Gastroesophageal sphincter (tissue), 4 donors: ENCODE measurements around the gene DOCK7. TPM values are rescaled to one million over a fixed set of nuclear protein-coding genes. Genes with fewer than 3 reads are reported as not detected.

Experiments used
- ATAC-seq: fragments of 150-250 bp; one replicate; pipeline ENCODE4 v1.9.1; 2016; ENCODE audit warnings: mild to moderate bottlenecking, moderate library complexity
- H3K27ac ChIP-seq, 4 donors: fragments of 200-600 bp; sonication (generic) in 3 of 4; 1 replicate in 3 of 4; 2 replicates in 1 of 4; pipeline ENCODE4 v1.5.1; 2016 to 2019
- H3K27me3 ChIP-seq: fragments of 200-600 bp; sonication (generic); one replicate; pipeline ENCODE4 v1.5.1; 2019
- H3K36me3 ChIP-seq, 2 donors: fragments of 200-600 bp; sonication (generic); one replicate each; pipeline ENCODE4 v1.5.1; 2019; ENCODE audit warnings: control low read depth in 1 of 2
- H3K4me1 ChIP-seq, 3 donors: fragments of 200-600 bp; sonication (generic); 1 replicate in 2 of 3; 2 replicates in 1 of 3; pipeline ENCODE4 v1.5.1; 2016 to 2019; ENCODE audit warnings: control low read depth in 2 of 3
- H3K4me3 ChIP-seq, 2 donors: fragments of 200-600 bp; sonication (generic); one replicate each; pipeline ENCODE4 v1.5.1; 2019; ENCODE audit warnings: mild to moderate bottlenecking in 1 of 2, moderate library complexity in 1 of 2
- H3K9me3 ChIP-seq, 3 donors: fragments of 200-600 bp; sonication (generic); one replicate each; pipeline ENCODE4 v1.5.1; 2017 to 2019; ENCODE audit warnings: control low read depth in 2 of 3
- CTCF ChIP-seq, 4 experiments: fragments of 200-600 bp in 2 of 4; fragments of 450-650 bp in 2 of 4; sonication (generic) in 1 of 4; IDR thresholded peaks; one replicate each; pipeline ENCODE4 v1.5.1; 2017 to 2019; ENCODE audit warnings: antibody characterized with exemption in 4 of 4, mild to moderate bottlenecking in 2 of 4, moderate library complexity in 2 of 4
- EP300 ChIP-seq: sonication (generic); formaldehyde crosslinking; IDR thresholded peaks from one replicate; pipeline ENCODE4 v1.6.1; 2017; ENCODE audit warnings: antibody characterized with exemption, mild to moderate bottlenecking
- POLR2A ChIP-seq, 2 donors: fragments of 450-650 bp; IDR thresholded peaks; one replicate each; pipeline ENCODE4 v1.6.1; 2017; ENCODE audit warnings: antibody characterized with exemption in 2 of 2, mild to moderate bottlenecking in 2 of 2, moderate library complexity in 1 of 2
- POLR2AphosphoS5 ChIP-seq: sonication (generic); formaldehyde crosslinking; IDR thresholded peaks from one replicate; pipeline ENCODE4 v1.6.1; 2017; ENCODE audit warnings: antibody characterized with exemption
- WGBS, 2 donors: methylation state at CpG; one replicate each; pipeline ENCODE4 v1.1.5; 2018; ENCODE audit warnings: low coverage in 1 of 2; 5-methylcytosine and 5-hydroxymethylcytosine counted together
- total RNA-seq, 4 donors: library from RNA; depleted of rRNA; stranded (reverse); fragments of >200 nt; gene quantifications; one replicate each; pipeline ENCODE4 v1.1.0, GENCODE V29; 2016

DOCK7 gene
- total RNA-seq, 4 donors from 2014 or later: 30.2 to 50.7 (median 36.2) TPM

- peaks cover under 1 to 40% of the 10 kb centered on the region in 2 donors for H3K36me3 ChIP-seq
- peaks cover 3 to 40% (median 17%) of the 10 kb centered on the region in 3 donors for H3K4me1 ChIP-seq
Observed at GRCh38 chr1:62439652-62440371, 248.4 kb downstream of the DOCK7 start.

DNA sequence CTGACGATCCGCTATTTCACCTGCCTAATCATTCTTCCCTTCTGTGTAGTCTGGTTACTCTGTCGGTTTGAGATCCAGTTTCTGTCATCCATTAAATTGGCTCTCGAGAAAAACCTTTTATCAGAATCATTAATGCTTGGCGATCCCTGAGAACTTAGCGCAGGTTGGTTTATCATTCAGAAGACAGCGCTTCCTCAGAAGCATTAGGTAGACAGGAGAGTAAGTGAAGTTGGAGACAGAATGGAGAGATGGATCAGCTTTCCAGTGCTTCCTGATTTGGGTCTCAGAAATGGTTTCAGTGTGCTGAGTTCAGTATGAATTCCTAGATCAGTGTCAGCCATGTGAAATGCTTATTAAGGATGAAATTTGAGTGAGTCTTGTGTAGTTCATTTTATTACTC lies 250.0 kb downstream of the DOCK7 start:
- Histone ChIP-seq H3K27ac (peak overlapping the region in 3 of 4 donors; percentile 92 to 99 (median 98)), H3K4me3 (peak overlapping the region; percentile 96 to 99), H3K27me3 (no peaks in the 10 kb centered on the region), H3K36me3 (peaks cover 0 to 25% of the 10 kb centered on the region in 2 donors), H3K4me1 (peaks cover 3 to 41% (median 17%) of the 10 kb centered on the region in 3 donors), H3K9me3 (no peaks in the 10 kb centered on the region)
- WGBS, 2 donors: 0 to 6% methylated on average over 4 to 7 of the region's 7 CpGs
- TF ChIP-seq EP300 (no peak), POLR2A (IDR thresholded peaks at IDR 0.05) (no peak), CTCF (IDR thresholded peaks at IDR 0.05) (no peak), POLR2AphosphoS5 (no peak)
- no peak for ATAC-seq

More at GRCh38 chr1:62439652-62440371, 248.4 kb downstream of the DOCK7 start:
- Histone ChIP-seq H3K9me3 (no peaks in the 10 kb centered on the region), H3K27me3 (no peaks in the 10 kb centered on the region), H3K27ac (no peak overlapping the region), H3K4me3 (no peak overlapping the region)
- TF ChIP-seq EP300 (no peak), POLR2AphosphoS5 (no peak), POLR2A (IDR thresholded peaks at IDR 0.05) (no peak), CTCF (IDR thresholded peaks at IDR 0.05) (no peak)
- 56 to 77% methylated on average over 4 of the region's 4 CpGs for WGBS, 2 donors
- no peak for ATAC-seq

DNA sequence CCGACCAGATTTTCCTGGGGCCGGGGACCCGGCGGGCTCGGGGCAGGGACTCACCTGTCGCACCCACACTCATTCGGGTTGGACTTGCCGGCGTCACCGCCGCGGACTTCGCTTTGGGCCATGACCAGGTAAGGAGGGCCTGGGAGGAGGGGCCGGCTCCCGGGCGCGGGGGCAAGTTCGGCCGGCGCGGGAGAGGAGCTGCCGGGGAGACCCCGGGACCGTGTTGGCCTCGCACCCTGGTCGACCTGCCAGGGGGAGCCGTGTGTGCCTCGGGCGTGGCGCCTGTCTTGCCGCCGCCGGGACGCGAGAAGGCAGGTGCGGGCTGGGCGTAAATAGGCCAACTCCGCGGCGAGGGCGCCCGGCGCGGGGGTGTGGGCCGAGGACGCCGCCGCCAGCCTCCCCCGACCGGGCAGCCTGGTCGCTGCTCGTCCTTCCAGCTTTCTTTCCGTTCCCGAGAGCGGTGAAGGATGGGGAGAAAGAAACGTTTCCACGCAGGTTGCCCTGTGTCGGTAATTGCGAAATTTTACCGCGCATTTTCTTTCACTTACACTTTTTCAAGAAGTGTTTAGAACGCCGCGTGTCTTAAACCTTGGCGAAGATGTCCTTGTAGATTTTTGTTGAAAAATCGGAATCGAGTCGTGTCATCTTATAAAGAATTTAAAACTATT lies 250.8 kb downstream of the DOCK7 start:
- Histone ChIP-seq H3K36me3 (peaks cover 0 to 17% of the 10 kb centered on the region in 2 donors), H3K27me3 (no peaks in the 10 kb centered on the region), H3K4me3 (peak overlapping the region; percentile 96 to 99), H3K9me3 (no peaks in the 10 kb centered on the region), H3K4me1 (peaks cover 3 to 41% (median 17%) of the 10 kb centered on the region in 3 donors), H3K27ac (peak overlapping the region; percentile 83 to 99 (median 95))
- TF ChIP-seq POLR2AphosphoS5: no peak
- TF ChIP-seq POLR2A (IDR thresholded peaks at IDR 0.05): no peak
- no peak for TF ChIP-seq EP300
- TF ChIP-seq CTCF (IDR thresholded peaks at IDR 0.05): no peak
- 0% methylated on average over 13 to 20 of the region's 68 CpGs for WGBS, 2 donors
- ATAC-seq: no peak

DNA sequence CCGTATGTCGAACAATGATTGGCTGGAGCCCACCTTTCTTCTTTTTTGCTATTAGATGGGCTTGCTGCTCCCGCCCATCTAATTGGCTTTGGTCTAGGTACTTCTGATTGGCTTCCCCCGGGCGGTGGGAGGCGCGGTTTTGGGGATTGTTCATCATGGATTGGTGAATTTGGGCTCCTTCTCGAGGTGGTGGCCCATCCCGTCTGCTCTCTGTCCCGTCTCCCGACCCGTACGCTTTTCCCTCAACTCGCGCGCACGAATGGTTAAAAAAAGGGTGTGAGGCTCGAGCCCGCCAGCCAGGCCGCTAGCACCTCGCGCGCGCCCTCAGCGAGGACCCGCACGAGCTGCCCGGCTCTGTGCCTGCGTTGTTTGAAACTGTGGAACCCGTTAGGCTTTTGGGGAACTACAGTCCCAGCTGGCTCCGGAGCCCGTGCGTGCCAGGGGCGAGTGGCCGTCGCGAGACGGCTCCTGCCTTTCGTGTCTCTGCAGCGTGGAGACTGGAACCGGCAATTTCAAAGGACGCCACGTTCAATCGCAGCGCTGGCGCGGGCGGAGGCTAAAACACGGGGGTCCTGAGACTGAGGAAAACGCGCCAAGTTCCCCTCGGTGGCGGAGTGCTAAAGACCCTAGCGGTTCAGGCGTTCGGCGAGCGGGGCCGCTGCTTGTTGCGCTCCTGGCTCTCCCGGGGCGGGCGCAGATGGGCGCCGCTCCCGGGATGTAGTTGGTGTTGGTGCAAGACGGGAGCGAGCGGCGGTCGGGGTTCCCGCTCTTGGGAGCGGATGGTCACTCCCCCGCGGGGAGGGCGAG lies 251.5 kb downstream of the DOCK7 start, which contains the start of gene USP1:
Gene USP1 (plus strand): TSS at position 584 of the 807 bp plus-strand sequence. CDS start 2,819 bp downstream, outside the sequence.
- H3K27ac ChIP-seq: peak within 1 kb of the TSS; percentile 83 to 99 (median 95)
- 0% methylated on average over 2 to 4 of the region's 76 CpGs for WGBS, 2 donors
- H3K4me3 ChIP-seq: peak within 1 kb of the TSS; percentile 96 to 99
- peaks cover 3 to 41% (median 17%) of the 10 kb centered on the region in 3 donors for H3K4me1 ChIP-seq
- H3K9me3 ChIP-seq: no peaks in the 10 kb centered on the region
- TF ChIP-seq POLR2AphosphoS5: peak; percentile 81
- TF ChIP-seq EP300: no peak
- TF ChIP-seq CTCF (IDR thresholded peaks at IDR 0.05): no peak
- TF ChIP-seq POLR2A (IDR thresholded peaks at IDR 0.05): peak in 1 of 2 donors; percentile 20
- peaks cover 0 to 10% of the 10 kb centered on the region in 2 donors for H3K36me3 ChIP-seq
- ATAC-seq: peak; percentile 93
- H3K27me3 ChIP-seq: no peaks in the 10 kb centered on the region
